MCF 10A (cell line): ENCODE measurements around the gene NAALAD2. TPM values are rescaled to one million over a fixed set of nuclear protein-coding genes. Genes with fewer than 3 reads are reported as not detected.

ENCODE experiments used
- BruUV-seq: library from RNA; stranded (reverse); fragments of 400-500 nt; replicated peaks from 2 replicates; lab custom pipeline; 2021; lab: Mats Ljungman, UMichigan
- CTCF ChIA-PET: fragments of 300-600 bp; sonication (Branson Sonifier 250); formaldehyde crosslinking; extraction: SDS; loops from one replicate; lab custom pipeline; 2021; ENCODE audit warnings: antibody characterized with exemption, inconsistent platforms; lab: Yijun Ruan, JAX
- POLR2A ChIA-PET: fragments of 300-600, 350-650 bp; sonication (Branson Sonifier 250); formaldehyde crosslinking; extraction: SDS; loops from one replicate; lab custom pipeline; 2020; ENCODE audit warnings: antibody characterized with exemption, inconsistent platforms; lab: Yijun Ruan, JAX
- DNase-seq: peaks from one replicate; pipeline ENCODE4 v3.0.0-alpha.2; 2018; ENCODE audit not compliant: unreplicated experiment
- H3K27ac Mint-ChIP-seq: one replicate; pipeline ENCODE4 v1.8.0; 2022; ENCODE audit warnings: mild to moderate bottlenecking, low read depth, mixed read lengths; ENCODE audit not compliant: unreplicated experiment
- H3K27me3 Mint-ChIP-seq: one replicate; pipeline ENCODE4 v1.8.0; 2022; ENCODE audit warnings: mixed read lengths; ENCODE audit not compliant: insufficient read depth, unreplicated experiment
- H3K36me3 Mint-ChIP-seq: one replicate; pipeline ENCODE4 v1.8.0; 2022; ENCODE audit warnings: mild to moderate bottlenecking, moderate library complexity, mixed read lengths; ENCODE audit not compliant: insufficient read depth, unreplicated experiment
- H3K4me1 Mint-ChIP-seq: one replicate; pipeline ENCODE4 v1.8.0; 2022; ENCODE audit warnings: mixed read lengths; ENCODE audit not compliant: insufficient read depth, unreplicated experiment
- H3K4me3 Mint-ChIP-seq: one replicate; pipeline ENCODE4 v1.8.0; 2022; ENCODE audit warnings: mild to moderate bottlenecking, moderate library complexity, mixed read lengths; ENCODE audit not compliant: unreplicated experiment
- H3K9me3 Mint-ChIP-seq: one replicate; pipeline ENCODE4 v1.8.0; 2022; ENCODE audit warnings: mixed read lengths; ENCODE audit not compliant: unreplicated experiment
- intact Hi-C: fragments of 100-400 bp; cut with micrococcal nuclease; formaldehyde crosslinking; loops from 2 replicates; pipeline ENCODE4 v1.14.1; 2022
- total RNA-seq: library from RNA; stranded (reverse); gene quantifications from 2 replicates; pipeline ENCODE4 v1.2.3, GENCODE V29; 2022
- TF ChIP-seq, protein P1 (sequence below): fragments of 200-600 bp; IDR thresholded peaks from one replicate; pipeline ENCODE4 v1.8.0; 2022; ENCODE audit warnings: antibody characterized with exemption, mild to moderate bottlenecking; ENCODE audit not compliant: unreplicated experiment

Gene NAALAD2
- total RNA-seq, 1 experiment from 2014 or later, result not detected

DNA sequence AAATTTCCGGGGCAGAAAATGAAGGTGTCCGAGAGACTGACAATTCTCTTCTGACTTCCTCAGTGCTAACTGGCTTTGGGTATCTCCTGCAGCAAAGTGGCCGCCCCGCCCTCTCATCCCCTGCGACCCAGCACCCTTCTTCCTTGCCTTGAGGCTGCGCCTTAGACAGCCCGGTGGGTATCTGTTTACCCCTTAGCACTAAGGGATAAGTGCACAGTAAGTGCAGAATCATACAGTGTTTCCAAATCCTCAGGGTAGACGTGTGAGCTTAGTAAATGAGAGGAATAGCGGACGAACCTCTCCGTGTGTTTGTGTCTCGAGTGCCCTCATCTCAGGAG, 88.8 kb downstream of the NAALAD2 start:
- TF ChIP-seq, protein P1, sequence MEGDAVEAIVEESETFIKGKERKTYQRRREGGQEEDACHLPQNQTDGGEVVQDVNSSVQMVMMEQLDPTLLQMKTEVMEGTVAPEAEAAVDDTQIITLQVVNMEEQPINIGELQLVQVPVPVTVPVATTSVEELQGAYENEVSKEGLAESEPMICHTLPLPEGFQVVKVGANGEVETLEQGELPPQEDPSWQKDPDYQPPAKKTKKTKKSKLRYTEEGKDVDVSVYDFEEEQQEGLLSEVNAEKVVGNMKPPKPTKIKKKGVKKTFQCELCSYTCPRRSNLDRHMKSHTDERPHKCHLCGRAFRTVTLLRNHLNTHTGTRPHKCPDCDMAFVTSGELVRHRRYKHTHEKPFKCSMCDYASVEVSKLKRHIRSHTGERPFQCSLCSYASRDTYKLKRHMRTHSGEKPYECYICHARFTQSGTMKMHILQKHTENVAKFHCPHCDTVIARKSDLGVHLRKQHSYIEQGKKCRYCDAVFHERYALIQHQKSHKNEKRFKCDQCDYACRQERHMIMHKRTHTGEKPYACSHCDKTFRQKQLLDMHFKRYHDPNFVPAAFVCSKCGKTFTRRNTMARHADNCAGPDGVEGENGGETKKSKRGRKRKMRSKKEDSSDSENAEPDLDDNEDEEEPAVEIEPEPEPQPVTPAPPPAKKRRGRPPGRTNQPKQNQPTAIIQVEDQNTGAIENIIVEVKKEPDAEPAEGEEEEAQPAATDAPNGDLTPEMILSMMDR, result no peak
- peak overlapping the region; percentile 39 for H3K27ac Mint-ChIP-seq
- ChIA-PET POLR2A (interaction anchor here (0.7 to 2.9 kb wide), 6 partner anchors 9 to 260 kb away, joined by 3 to 18 read pairs (median 6); no protein-coding TSS in a partner anchor), CTCF (interaction anchor here (1.0 to 1.6 kb wide), 2 partner anchors 16 to 19 kb away, joined by 4 to 8 read pairs; no protein-coding TSS in a partner anchor)
- peak overlapping the region; percentile 96 for H3K4me3 Mint-ChIP-seq
- TSS peak; percentile 71 for BruUV-seq
- no peaks in the 10 kb centered on the region for H3K9me3 Mint-ChIP-seq
- H3K36me3 Mint-ChIP-seq, result no peaks in the 10 kb centered on the region
- DNase-seq, result no peak
- intact Hi-C loops, result no loop called here
- peaks cover 31% of the 10 kb centered on the region for H3K4me1 Mint-ChIP-seq
- H3K27me3 Mint-ChIP-seq, result no peaks in the 10 kb centered on the region

DNA sequence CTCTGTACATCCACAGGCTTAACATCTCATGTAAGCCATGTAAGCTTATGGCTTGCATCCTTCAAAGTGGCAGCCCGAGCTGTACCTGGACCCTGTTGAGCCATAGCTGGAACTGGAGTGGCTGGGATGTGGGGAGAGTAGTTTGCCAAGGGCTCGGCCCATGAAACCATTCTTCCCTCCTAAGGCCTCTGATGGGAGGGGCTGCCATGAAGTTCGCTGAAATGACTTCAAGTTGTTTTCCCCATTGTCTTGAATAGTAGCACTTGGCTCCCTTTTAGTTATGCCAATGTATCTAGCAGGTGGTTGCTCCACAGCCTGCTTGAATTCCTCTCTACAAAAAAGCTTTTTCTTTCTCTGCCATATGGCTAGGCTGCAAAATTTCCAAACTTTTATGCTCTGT, 93.6 kb downstream of the NAALAD2 start:
- no peak overlapping the region for H3K4me3 Mint-ChIP-seq
- TF ChIP-seq, protein P1, result no peak
- peaks cover 11% of the 10 kb centered on the region for H3K9me3 Mint-ChIP-seq
- H3K36me3 Mint-ChIP-seq, result no peaks in the 10 kb centered on the region
- no peaks in the 10 kb centered on the region for H3K27me3 Mint-ChIP-seq
- intact Hi-C loops, result no loop called here
- no peak overlapping the region for H3K27ac Mint-ChIP-seq
- ChIA-PET CTCF (interaction anchor here (0.8 kb wide), 1 partner anchor 14 kb away, joined by 3 read pairs; no protein-coding TSS in a partner anchor), POLR2A (interaction anchor here (0.8 kb wide), 1 partner anchor 9 kb away, joined by 4 read pairs; no protein-coding TSS in a partner anchor)
- no TSS peak for BruUV-seq
- peaks cover 6% of the 10 kb centered on the region for H3K4me1 Mint-ChIP-seq
- no peak for DNase-seq

DNA sequence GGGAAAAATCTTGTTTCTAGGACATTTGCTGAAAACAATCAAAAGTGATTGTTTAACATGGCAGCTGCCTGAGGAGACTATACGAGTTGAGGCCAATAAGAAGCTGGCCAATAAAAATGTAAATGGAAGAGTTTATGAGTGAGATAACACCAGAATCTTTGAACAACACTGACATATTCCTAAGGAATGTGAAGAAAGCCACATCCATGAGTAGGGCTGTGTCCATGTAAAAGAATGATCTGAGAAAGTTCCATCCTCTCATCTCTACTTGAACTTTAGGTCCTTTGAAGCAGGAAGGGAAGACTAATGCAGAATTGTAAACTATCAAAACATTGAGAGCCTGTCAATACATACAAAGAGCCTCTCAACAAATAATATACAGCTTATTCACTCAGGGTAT, 95.3 kb downstream of the NAALAD2 start:
- Mint-ChIP-seq H3K4me1 (no peaks in the 10 kb centered on the region), H3K9me3 (peaks cover 11% of the 10 kb centered on the region), H3K4me3 (no peak overlapping the region), H3K27ac (no peak overlapping the region), H3K27me3 (no peaks in the 10 kb centered on the region), H3K36me3 (no peaks in the 10 kb centered on the region)
- TF ChIP-seq, protein P1, result no peak
- POLR2A ChIA-PET, result no interaction called here
- no peak for DNase-seq
- no TSS peak for BruUV-seq
- intact Hi-C loops, result no loop called here
- CTCF ChIA-PET, result interaction anchor here (1.2 to 1.3 kb wide), 2 partner anchors 11 to 58 kb away, joined by 3 read pairs; no protein-coding TSS in a partner anchor

DNA sequence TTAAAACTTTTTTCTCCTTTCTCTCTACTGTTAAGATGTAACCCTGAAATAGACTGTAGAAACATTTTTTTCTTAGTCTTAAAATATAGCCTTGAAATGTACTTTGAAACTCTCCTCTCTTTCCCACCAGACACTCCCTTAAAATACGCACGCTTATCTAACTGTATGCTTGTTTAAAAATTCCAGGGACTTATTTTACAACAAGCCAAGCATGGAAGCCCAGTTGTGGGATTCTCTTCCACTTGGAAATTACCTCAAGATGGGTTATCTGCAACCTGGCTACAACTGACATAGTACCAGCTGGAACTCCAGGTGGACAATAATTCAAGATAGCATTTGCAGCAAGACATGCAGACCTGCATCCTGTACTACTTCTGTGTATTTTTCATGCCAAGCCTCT, 100.5 kb downstream of the NAALAD2 start:
- ChIA-PET CTCF (interaction anchor here (1.0 kb wide), 1 partner anchor 30 kb away, joined by 3 read pairs; no protein-coding TSS in a partner anchor), POLR2A (interaction anchor here (3.5 kb wide), 1 partner anchor 12 kb away, joined by 18 read pairs; the partner anchor contains the start of gene CHORDC1)
- TF ChIP-seq, protein P1, result no peak
- no peak for DNase-seq
- Mint-ChIP-seq H3K4me3 (no peak overlapping the region), H3K9me3 (peaks cover 7% of the 10 kb centered on the region), H3K36me3 (no peaks in the 10 kb centered on the region), H3K27ac (no peak overlapping the region), H3K27me3 (no peaks in the 10 kb centered on the region), H3K4me1 (no peaks in the 10 kb centered on the region)
- intact Hi-C loops, result no loop called here
- BruUV-seq, result no TSS peak
